H1 (cell line): ENCODE data around the gene SPPL3. TPM values are rescaled to one million over a fixed set of nuclear protein-coding genes. Genes with fewer than 3 reads are reported as not detected.

Experiments
- ASH2L ChIP-seq: fragments of 200-600, 300-600 bp; sonication (generic); IDR thresholded peaks from one replicate; pipeline ENCODE4 v1.7.1; 2017; ENCODE audit warnings: low read length
- ATF2 ChIP-seq: IDR thresholded peaks from 2 replicates; pipeline ENCODE4 v1.6.1; 2012; ENCODE audit warnings: low read length, inconsistent platforms
- BCL11A ChIP-seq, 2 experiments: IDR thresholded peaks; one replicate each; pipeline ENCODE4 v1.6.1; 2011; ENCODE audit warnings: low read depth in 2 of 2, low read length in 2 of 2, mild to moderate bottlenecking in 2 of 2
- CHD1 ChIP-seq: IDR thresholded peaks from 2 replicates; pipeline ENCODE4 v1.6.1; 2012; ENCODE audit warnings: low read depth, low read length, improper control_type of control experiment
- CREB1 ChIP-seq: IDR thresholded peaks from 2 replicates; pipeline ENCODE4 v1.6.1; 2012; ENCODE audit warnings: inconsistent platforms
- CTCF ChIP-seq, 3 experiments: IDR thresholded peaks; 1 replicate in 2 of 3; 2 replicates in 1 of 3; pipeline versions ENCODE4 v1.5.1 to v1.6.1; 2011; ENCODE audit warnings: low read length in 3 of 3, mild to moderate bottlenecking in 3 of 3, inconsistent platforms in 2 of 3, low read depth in 1 of 3, moderate library complexity in 1 of 3; ENCODE audit not compliant: insufficient read depth in 1 of 3; ENCODE audit errors: control extremely low read depth in 1 of 3
- EGR1 ChIP-seq: IDR thresholded peaks from 2 replicates; pipeline ENCODE4 v1.6.1; 2011; ENCODE audit warnings: low read depth, low read length, borderline replicate concordance
- HDAC2 ChIP-seq, 2 experiments: fragments of 300-600 bp in 1 of 2; sonication (generic) in 1 of 2; IDR thresholded peaks; 2 replicates each; pipeline ENCODE4 v1.6.1; 2011 to 2012; ENCODE audit warnings: low read depth in 2 of 2, low read length in 2 of 2, mild to moderate bottlenecking in 2 of 2, moderate library complexity in 2 of 2, borderline replicate concordance in 1 of 2, inconsistent platforms in 1 of 2
- KDM4A ChIP-seq: IDR thresholded peaks from one replicate; pipeline ENCODE4 v1.7.1; 2012; ENCODE audit warnings: low read depth, mild to moderate bottlenecking, moderate library complexity, low read length, inconsistent platforms; ENCODE audit not compliant: severe bottlenecking
- NRF1 ChIP-seq: IDR thresholded peaks from 2 replicates; pipeline ENCODE4 v1.6.1; 2011; ENCODE audit warnings: mild to moderate bottlenecking, low read depth, low read length, improper control_type of control experiment
- POLR2A ChIP-seq, 2 experiments: IDR thresholded peaks; 1 replicate in 1 of 2; 2 replicates in 1 of 2; pipeline ENCODE4 v1.6.1; 2011; ENCODE audit warnings: low read depth in 2 of 2, low read length in 2 of 2, mild to moderate bottlenecking in 2 of 2; ENCODE audit errors: control extremely low read depth in 1 of 2
- SIN3A ChIP-seq, 2 experiments: IDR thresholded peaks in 1 of 2; conservative IDR thresholded peaks in 1 of 2; 2 replicates each; pipeline ENCODE4 v1.6.1; 2011 to 2012; ENCODE audit warnings: low read length in 2 of 2, improper control_type of control experiment in 1 of 2, low read depth in 1 of 2, mild to moderate bottlenecking in 1 of 2
- SP4 ChIP-seq: IDR thresholded peaks from 2 replicates; pipeline ENCODE4 v1.6.1; 2012; ENCODE audit warnings: low read length, inconsistent platforms
- TAF1 ChIP-seq: IDR thresholded peaks from 2 replicates; pipeline ENCODE4 v1.6.1; 2011; ENCODE audit warnings: mild to moderate bottlenecking, low read depth, low read length
- YY1 ChIP-seq: IDR thresholded peaks from 2 replicates; pipeline ENCODE4 v1.6.1; 2011; ENCODE audit warnings: low read depth, mild to moderate bottlenecking, low read length
- polyA plus RNA-seq, 7 experiments: library from polyadenylated mRNA; depleted of rRNA in 3 of 7; stranded (reverse) in 5 of 7; unstranded in 2 of 7; fragments of >200 nt in 5 of 7; fragments of 200-250 nt in 2 of 7; gene quantifications; 1 replicate in 5 of 7; 2 replicates in 1 of 7; 4 replicates in 1 of 7; pipeline versions ENCODE4 v1.2.1 to v1.2.3, GENCODE V29; 2011 to 2013; ENCODE audit warnings: missing spikeins in 2 of 7, mixed read lengths in 2 of 7
- total RNA-seq: library from RNA; stranded (reverse); fragmentation: NEBNext Ultra II Directional; extraction: Animal tissue kit (Norgen Biotek cat#: 25700); gene quantifications from 2 replicates; pipeline ENCODE4 v1.2.1, GENCODE V29; 2021
- TF ChIP-seq, protein P1 (sequence below): IDR thresholded peaks from 2 replicates; pipeline ENCODE4 v1.6.1; 2011; ENCODE audit warnings: low read length, improper control_type of control experiment
- TF ChIP-seq, protein P2 (sequence below): IDR thresholded peaks from 2 replicates; pipeline ENCODE4 v1.6.1; 2012; ENCODE audit warnings: inconsistent platforms
- TF ChIP-seq, protein P3 (sequence below): IDR thresholded peaks from 2 replicates; pipeline ENCODE4 v1.6.1; 2011; ENCODE audit warnings: low read depth, mild to moderate bottlenecking, low read length; ENCODE audit not compliant: insufficient read depth

Gene SPPL3
- total and polyA plus RNA-seq, 2 of the 8 experiments (the other 6 are each of a cell fraction or from before 2014, with no cell fraction given) = 27.3 to 48.4 TPM

GRCh38 chr12:120904197-120904773 is at the start of gene SPPL3 (continued):
- TF ChIP-seq, protein P1, sequence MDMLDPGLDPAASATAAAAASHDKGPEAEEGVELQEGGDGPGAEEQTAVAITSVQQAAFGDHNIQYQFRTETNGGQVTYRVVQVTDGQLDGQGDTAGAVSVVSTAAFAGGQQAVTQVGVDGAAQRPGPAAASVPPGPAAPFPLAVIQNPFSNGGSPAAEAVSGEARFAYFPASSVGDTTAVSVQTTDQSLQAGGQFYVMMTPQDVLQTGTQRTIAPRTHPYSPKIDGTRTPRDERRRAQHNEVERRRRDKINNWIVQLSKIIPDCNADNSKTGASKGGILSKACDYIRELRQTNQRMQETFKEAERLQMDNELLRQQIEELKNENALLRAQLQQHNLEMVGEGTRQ = peak; percentile 99
- TF ChIP-seq, protein P2, sequence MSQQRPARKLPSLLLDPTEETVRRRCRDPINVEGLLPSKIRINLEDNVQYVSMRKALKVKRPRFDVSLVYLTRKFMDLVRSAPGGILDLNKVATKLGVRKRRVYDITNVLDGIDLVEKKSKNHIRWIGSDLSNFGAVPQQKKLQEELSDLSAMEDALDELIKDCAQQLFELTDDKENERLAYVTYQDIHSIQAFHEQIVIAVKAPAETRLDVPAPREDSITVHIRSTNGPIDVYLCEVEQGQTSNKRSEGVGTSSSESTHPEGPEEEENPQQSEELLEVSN = 0 out of 2 replicates have a peak, but pooled peaks have one; percentile 19
- peak; percentile 74; the same call in 1 of the 2 replicates for TF ChIP-seq EGR1
- no peak for TF ChIP-seq CHD1
- peak; percentile 88 to 95; a peak in 3 of 4 replicates for TF ChIP-seq SIN3A (conservative IDR thresholded peaks at IDR 0.05 in 1 of 2, IDR thresholded peaks at IDR 0.05 in 1 of 2; ENCODE audit: low read depth in 1 of 2, low read length in 2 of 2)
- no peak for TF ChIP-seq ATF2
- TF ChIP-seq KDM4A = peak; percentile 47
- TF ChIP-seq CREB1 = no peak; the same call in 1 of the 2 replicates
- TF ChIP-seq SP4 = peak; percentile 92; the same call in 1 of the 2 replicates
- TF ChIP-seq POLR2A (IDR thresholded peaks at IDR 0.05; ENCODE audit: control extremely low read depth in 1 of 2, low read depth in 2 of 2, low read length in 2 of 2) = no peak
- TF ChIP-seq, protein P3, sequence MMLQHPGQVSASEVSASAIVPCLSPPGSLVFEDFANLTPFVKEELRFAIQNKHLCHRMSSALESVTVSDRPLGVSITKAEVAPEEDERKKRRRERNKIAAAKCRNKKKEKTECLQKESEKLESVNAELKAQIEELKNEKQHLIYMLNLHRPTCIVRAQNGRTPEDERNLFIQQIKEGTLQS = peak; percentile 99
- peak; percentile 55 for TF ChIP-seq TAF1
- peak; percentile 66 for TF ChIP-seq NRF1
- TF ChIP-seq HDAC2 (IDR thresholded peaks at IDR 0.05; ENCODE audit: borderline replicate concordance in 1 of 2, low read depth in 2 of 2, low read length in 2 of 2) = peak in 1 of 2 experiments; percentile 68; a peak in 1 of 4 replicates
- TF ChIP-seq ASH2L = peak; percentile 6
- peak in 1 of 3 experiments; percentile 13; a peak in 1 of 4 replicates for TF ChIP-seq CTCF (IDR thresholded peaks at IDR 0.05; ENCODE audit: control extremely low read depth in 1 of 3, insufficient read depth in 1 of 3, low read depth in 1 of 3, low read length in 3 of 3)
- no peak for TF ChIP-seq BCL11A (IDR thresholded peaks at IDR 0.05; ENCODE audit: low read depth in 2 of 2, low read length in 2 of 2)
- TF ChIP-seq YY1 = no peak
- TF ChIP-seq, all 59 proteins: peak for 15
